NCI-H1092 treated with DMSO at 0.1 percent for 48 hours (cell line): ENCODE data around the gene KNG1.
A peak's percentile ranks its signal among the peaks of the same experiment; 100 is the strongest.

ENCODE experiments used
- DNase-seq: peaks from one replicate; lab custom pipeline; 2025; lab: John Stamatoyannopoulos, UW

The KNG1 gene

GRCh38 chr3:186772701-186773417, 55.7 kb downstream of the KNG1 start:
- DNase-seq, result peak; percentile 59

GRCh38 chr3:186775999-186776398, 58.8 kb downstream of the KNG1 start:
- DNase-seq, result no peak

GRCh38 chr3:186779204-186779603, 62.0 kb downstream of the KNG1 start:
- no peak for DNase-seq

GRCh38 chr3:186782542-186783057, 65.4 kb downstream of the KNG1 start:
- DNase-seq, result peak; percentile 92

GRCh38 chr3:186783058-186783730, 66.0 kb downstream of the KNG1 start, which contains the start of gene EIF4A2:
Gene EIF4A2, plus strand, starts transcription at chr3:186783577. Its CDS starts 34 bp downstream, at chr3:186783611.
- peak; percentile 92 for DNase-seq

- peak; percentile 51 for DNase-seq
Observed at GRCh38 chr3:186783731-186784515, 66.8 kb downstream of the KNG1 start.

GRCh38 chr3:186784820-186785494, 67.8 kb downstream of the KNG1 start:
- no peak for DNase-seq

- no peak for DNase-seq
Observed at GRCh38 chr3:186785495-186786018, 68.4 kb downstream of the KNG1 start.

GRCh38 chr3:186786922-186787321, 69.8 kb downstream of the KNG1 start:
- no peak for DNase-seq

- DNase-seq, result no peak
Observed at GRCh38 chr3:186787642-186788481, 70.7 kb downstream of the KNG1 start.

GRCh38 chr3:186788482-186789370, 71.6 kb downstream of the KNG1 start:
- DNase-seq, result no peak

- DNase-seq, result no peak
Observed at GRCh38 chr3:186789554-186790260, 72.5 kb downstream of the KNG1 start.

- DNase-seq, result peak; percentile 26
Observed at GRCh38 chr3:186790261-186790981, 73.3 kb downstream of the KNG1 start.
